ENCODE data around the gene RBSN.
A peak's percentile ranks its signal among the peaks of the same experiment; 100 is the strongest.

RBSN gene

DNA sequence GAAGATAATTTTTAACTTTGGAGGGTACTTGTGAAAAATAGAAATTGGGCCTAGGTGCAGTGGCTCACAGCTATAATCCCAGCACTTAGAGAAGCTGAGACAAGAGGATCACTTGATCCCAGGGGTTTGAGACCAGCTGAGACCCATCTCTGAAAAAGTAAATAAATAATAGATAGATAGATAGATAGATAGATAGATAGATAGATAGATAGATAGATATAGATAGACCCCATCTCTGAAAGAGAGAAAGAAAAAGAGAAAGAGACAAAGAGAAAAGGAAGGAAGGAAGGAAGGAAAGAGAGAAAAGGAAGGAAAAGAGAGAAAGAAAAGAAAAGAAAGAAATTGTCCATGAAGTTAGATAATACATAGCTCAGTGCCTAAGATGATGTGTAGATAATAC, 69.3 kb downstream of the RBSN start:
- H3K36me3 ChIP-seq = peaks cover 3% of the 10 kb centered on the region
- H3K27me3 ChIP-seq = no peaks in the 10 kb centered on the region
- TF ChIP-seq, protein P1, sequence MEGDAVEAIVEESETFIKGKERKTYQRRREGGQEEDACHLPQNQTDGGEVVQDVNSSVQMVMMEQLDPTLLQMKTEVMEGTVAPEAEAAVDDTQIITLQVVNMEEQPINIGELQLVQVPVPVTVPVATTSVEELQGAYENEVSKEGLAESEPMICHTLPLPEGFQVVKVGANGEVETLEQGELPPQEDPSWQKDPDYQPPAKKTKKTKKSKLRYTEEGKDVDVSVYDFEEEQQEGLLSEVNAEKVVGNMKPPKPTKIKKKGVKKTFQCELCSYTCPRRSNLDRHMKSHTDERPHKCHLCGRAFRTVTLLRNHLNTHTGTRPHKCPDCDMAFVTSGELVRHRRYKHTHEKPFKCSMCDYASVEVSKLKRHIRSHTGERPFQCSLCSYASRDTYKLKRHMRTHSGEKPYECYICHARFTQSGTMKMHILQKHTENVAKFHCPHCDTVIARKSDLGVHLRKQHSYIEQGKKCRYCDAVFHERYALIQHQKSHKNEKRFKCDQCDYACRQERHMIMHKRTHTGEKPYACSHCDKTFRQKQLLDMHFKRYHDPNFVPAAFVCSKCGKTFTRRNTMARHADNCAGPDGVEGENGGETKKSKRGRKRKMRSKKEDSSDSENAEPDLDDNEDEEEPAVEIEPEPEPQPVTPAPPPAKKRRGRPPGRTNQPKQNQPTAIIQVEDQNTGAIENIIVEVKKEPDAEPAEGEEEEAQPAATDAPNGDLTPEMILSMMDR (IDR thresholded peaks at IDR 0.05; ENCODE audit: low read depth, low read length) = no peak

DNA sequence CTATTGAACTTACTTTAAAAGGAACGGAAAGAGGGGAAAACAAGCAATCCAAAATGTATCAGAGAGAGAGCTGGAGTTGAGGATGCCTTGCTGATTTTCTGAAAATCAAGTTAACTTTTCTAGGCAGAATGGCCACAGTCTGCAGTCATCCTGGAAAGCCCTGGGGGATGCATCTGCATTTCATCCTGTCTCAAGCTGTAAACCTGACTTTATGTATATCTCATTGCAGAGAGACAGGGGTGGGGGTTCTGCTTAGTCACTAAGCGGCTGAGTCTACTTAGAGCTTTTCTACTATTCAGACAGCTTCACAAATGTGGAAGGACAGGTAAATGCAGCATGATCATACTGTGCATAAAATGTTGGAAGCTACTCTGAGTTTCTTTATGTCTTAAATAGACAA, 75.2 kb downstream of the RBSN start:
- DNase-seq = peak; percentile 10
- H3K27me3 ChIP-seq = no peaks in the 10 kb centered on the region
- H3K4me3 ChIP-seq (ENCODE audit: low read depth, low read length) = no peak overlapping the region
- peaks cover 8% of the 10 kb centered on the region for H3K36me3 ChIP-seq
- no peaks in the 10 kb centered on the region for H3K4me1 ChIP-seq
- TF ChIP-seq, protein P1 (IDR thresholded peaks at IDR 0.05; ENCODE audit: low read depth, low read length) = no peak
- no peaks in the 10 kb centered on the region for H3K9me3 ChIP-seq

More for the DNA sequence above, 69.3 kb downstream of the RBSN start:
- H3K4me1 ChIP-seq = no peaks in the 10 kb centered on the region
- H3K4me3 ChIP-seq (ENCODE audit: low read depth, low read length) = no peak overlapping the region
- DNase-seq = no peak
- no peaks in the 10 kb centered on the region for H3K9me3 ChIP-seq

DNA sequence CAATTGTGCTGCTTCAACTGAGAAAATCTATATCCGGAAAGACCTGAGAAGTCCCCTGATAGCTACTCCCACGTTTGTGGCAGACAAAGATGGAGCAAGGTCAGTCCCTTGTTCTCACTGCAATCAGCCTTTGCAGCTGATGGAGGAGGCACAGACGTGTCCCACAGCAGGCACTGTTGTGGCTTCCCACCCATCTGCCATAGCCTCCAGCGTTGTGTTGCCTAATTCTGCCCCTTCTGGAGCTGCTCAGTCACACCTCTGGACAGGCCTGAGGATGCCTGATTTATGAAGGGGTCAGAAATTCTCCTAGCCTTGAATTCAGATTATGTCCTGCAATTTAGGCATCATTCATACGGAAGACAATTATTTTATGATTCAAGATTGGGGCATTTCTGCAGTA, 75.7 kb downstream of the RBSN start:
- DNase-seq = no peak
- Histone ChIP-seq H3K4me3 (ENCODE audit: low read depth, low read length) (no peak overlapping the region), H3K27me3 (no peaks in the 10 kb centered on the region), H3K9me3 (no peaks in the 10 kb centered on the region), H3K4me1 (no peaks in the 10 kb centered on the region), H3K36me3 (peaks cover 8% of the 10 kb centered on the region)
- TF ChIP-seq, protein P1 (IDR thresholded peaks at IDR 0.05; ENCODE audit: low read depth, low read length) = no peak
